ENCODE measurements around the gene TINCR. TPM values are rescaled to one million over a fixed set of nuclear protein-coding genes. Genes with fewer than 3 reads are reported as not detected.

TINCR gene
- total RNA-seq, 3 donors from 2014 or later, result 4.6 to 9.0 (median 5.6) TPM

DNA sequence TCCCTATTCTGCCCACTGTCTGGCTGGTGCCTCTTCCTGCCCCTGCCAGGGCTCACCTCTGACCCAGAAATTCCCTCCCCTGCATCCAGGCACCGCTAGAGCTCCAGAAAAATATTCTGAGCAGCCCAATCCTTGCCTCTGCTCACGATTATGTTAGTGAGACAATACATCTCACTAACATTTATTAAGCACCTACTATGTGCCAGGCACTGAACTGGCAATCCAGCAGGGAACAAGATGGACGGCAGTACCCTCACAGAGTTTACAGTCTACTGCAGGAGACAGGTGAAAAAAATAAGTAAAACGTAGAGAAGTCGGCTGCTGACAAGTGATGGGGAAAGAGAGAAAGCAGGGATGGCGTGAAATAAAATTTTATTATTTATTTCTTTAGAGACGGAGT, 5.5 kb downstream of the TINCR start:
- intact Hi-C loops (cut with DNase I, micrococcal nuclease), result no loop called here
- TF ChIP-seq, protein P1, sequence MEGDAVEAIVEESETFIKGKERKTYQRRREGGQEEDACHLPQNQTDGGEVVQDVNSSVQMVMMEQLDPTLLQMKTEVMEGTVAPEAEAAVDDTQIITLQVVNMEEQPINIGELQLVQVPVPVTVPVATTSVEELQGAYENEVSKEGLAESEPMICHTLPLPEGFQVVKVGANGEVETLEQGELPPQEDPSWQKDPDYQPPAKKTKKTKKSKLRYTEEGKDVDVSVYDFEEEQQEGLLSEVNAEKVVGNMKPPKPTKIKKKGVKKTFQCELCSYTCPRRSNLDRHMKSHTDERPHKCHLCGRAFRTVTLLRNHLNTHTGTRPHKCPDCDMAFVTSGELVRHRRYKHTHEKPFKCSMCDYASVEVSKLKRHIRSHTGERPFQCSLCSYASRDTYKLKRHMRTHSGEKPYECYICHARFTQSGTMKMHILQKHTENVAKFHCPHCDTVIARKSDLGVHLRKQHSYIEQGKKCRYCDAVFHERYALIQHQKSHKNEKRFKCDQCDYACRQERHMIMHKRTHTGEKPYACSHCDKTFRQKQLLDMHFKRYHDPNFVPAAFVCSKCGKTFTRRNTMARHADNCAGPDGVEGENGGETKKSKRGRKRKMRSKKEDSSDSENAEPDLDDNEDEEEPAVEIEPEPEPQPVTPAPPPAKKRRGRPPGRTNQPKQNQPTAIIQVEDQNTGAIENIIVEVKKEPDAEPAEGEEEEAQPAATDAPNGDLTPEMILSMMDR (IDR thresholded peaks at IDR 0.05), result no peak
- DNase-seq, result no peak
- no peak for ATAC-seq
- Histone ChIP-seq H3K9me3 (peaks cover 5% of the 10 kb centered on the region), H3K4me3 (no peak overlapping the region), H3K36me3 (ENCODE audit: low read depth) (no peaks in the 10 kb centered on the region), H3K4me1 (ENCODE audit: low read depth) (no peaks in the 10 kb centered on the region)

DNA sequence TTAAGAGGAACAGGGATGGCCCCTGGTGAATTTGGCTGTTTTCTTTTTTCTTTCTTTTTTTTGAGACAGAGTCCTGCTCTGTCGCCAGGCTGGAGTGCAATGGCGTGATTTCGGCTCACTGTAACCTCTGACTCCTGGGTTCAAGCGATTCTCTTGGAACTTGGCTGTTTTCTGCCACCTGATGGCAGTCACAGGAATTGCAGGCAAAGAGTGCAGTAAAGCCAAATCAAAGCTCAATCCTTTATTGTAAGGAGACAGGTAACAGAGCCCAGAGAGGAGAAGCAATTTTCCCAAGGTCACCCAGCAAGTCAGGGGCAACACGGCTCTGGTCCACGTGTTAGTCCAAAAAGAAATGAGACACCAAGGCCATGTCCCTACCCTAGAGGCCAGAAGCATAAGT, 6.2 kb downstream of the TINCR start:
- Histone ChIP-seq H3K36me3 (ENCODE audit: low read depth) (no peaks in the 10 kb centered on the region), H3K4me3 (no peak overlapping the region), H3K9me3 (peaks cover 5% of the 10 kb centered on the region), H3K4me1 (ENCODE audit: low read depth) (no peaks in the 10 kb centered on the region)
- intact Hi-C loops (cut with DNase I, micrococcal nuclease), result no loop called here
- DNase-seq, result no peak
- no peak for ATAC-seq
- TF ChIP-seq, protein P1 (IDR thresholded peaks at IDR 0.05), result no peak

DNA sequence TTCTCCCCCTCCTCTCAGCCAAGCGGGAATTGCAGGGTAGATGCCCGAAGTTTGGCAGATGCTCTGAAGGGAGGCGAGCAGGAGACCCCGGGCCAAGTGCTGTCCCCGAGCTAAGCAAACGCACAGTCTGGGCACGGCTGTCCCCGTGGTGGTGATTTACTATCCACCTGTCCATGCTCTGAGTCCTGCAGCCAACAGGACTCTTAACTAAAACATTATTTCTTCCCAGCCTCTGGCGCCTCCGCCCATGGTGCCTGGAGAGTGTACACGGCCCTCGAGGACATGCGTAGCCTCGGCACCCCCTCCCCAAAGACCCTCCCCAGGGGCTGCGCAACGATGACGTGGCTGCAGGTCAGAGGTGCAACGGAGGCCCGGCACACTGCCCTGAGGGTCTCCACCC, 7.6 kb downstream of the TINCR start:
- Histone ChIP-seq H3K36me3 (ENCODE audit: low read depth) (no peaks in the 10 kb centered on the region), H3K4me3 (no peak overlapping the region), H3K9me3 (peaks cover 5% of the 10 kb centered on the region), H3K4me1 (ENCODE audit: low read depth) (no peaks in the 10 kb centered on the region)
- ATAC-seq (no peak), DNase-seq (no peak)
- TF ChIP-seq, protein P1 (IDR thresholded peaks at IDR 0.05), result no peak
- intact Hi-C loops (cut with DNase I, micrococcal nuclease), result no loop called here

DNA sequence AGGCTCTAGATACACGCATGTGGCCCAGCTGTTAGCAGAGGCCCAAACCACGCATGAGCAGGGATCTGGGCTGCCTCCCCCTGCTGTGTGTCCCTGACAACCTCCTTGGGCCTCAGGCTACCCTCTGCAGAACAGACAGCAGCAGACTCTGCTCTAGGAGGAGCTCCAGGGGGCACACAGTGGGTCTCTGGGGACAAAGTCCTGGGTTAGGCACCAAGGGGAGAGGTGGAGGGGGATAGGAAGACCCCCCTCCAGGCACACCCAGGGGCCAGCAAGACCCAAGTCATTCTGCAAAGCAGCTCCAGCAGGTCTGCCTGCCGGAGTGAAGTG, 8.0 kb downstream of the TINCR start:
- TF ChIP-seq, protein P1 (IDR thresholded peaks at IDR 0.05), result no peak
- H3K4me3 ChIP-seq, result no peak overlapping the region
- no peak for ATAC-seq
- intact Hi-C loops (cut with DNase I, micrococcal nuclease), result no loop called here
- H3K36me3 ChIP-seq (ENCODE audit: low read depth), result no peaks in the 10 kb centered on the region
- no peaks in the 10 kb centered on the region for H3K4me1 ChIP-seq (ENCODE audit: low read depth)
- no peak for DNase-seq
- peaks cover 5% of the 10 kb centered on the region for H3K9me3 ChIP-seq

DNA sequence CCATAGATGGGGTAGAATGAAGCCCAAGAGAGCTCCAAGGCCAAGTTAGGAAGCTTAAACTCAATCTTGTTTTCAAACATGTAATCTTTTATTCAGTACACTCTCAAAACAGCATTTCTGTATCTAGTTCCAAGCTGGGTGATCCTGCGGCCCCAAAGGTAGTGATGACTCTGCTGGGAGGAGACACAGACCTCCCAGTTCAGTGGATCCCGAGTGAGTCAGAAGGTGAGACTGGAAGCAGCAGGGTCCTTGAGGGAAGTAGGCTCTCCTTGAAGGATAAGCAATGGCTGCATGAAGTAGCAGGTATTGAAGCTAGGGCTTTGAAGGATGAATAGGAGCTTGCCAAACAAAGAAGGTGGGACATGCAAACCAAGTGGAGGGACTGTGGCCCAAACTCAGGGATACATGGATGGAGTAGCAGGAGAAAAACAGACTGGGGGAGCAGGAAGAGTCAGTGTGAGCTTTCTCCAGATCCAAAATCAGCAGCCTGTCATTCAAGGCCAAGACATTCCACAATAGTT, 9.6 kb downstream of the TINCR start:
- peaks cover 5% of the 10 kb centered on the region for H3K9me3 ChIP-seq
- H3K4me3 ChIP-seq, result no peak overlapping the region
- H3K4me1 ChIP-seq (ENCODE audit: low read depth), result no peaks in the 10 kb centered on the region
- DNase-seq (no peak), ATAC-seq (no peak)
- TF ChIP-seq, protein P1 (IDR thresholded peaks at IDR 0.05), result no peak
- H3K36me3 ChIP-seq (ENCODE audit: low read depth), result no peaks in the 10 kb centered on the region
- intact Hi-C loops (cut with DNase I, micrococcal nuclease), result no loop called here

DNA sequence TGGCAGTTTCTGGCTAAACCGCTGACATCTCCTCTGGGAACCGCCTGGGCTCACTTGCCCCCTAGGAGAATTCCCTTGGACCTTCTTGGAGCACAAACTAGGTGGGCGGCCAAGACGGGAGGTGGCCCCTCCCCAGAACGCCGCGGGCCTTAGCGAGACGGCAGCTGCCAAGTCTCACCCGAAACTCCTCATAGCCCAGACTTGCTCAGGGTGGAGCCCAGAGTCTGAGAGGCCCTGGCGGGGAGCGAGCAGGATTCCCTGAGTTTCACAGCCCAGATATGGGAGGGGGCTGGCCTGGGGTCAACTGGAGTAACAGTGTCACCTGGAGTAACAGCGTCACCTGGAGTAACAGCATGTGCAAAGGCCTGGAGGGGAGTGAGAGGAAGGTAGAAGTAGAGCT, 10.1 kb downstream of the TINCR start:
- Histone ChIP-seq H3K4me1 (ENCODE audit: low read depth) (no peaks in the 10 kb centered on the region), H3K9me3 (peaks cover 5% of the 10 kb centered on the region), H3K36me3 (ENCODE audit: low read depth) (no peaks in the 10 kb centered on the region), H3K4me3 (no peak overlapping the region)
- DNase-seq (no peak), ATAC-seq (no peak)
- TF ChIP-seq, protein P1 (IDR thresholded peaks at IDR 0.05), result no peak
- intact Hi-C loops (cut with DNase I, micrococcal nuclease), result no loop called here

Data from mucosa of descending colon (tissue), 3 donors.